GM10266 (cell line): ENCODE data around the gene SORCS2.

Experiments used
- DNase-seq: peaks from one replicate; pipeline ENCODE4 v3.0.0; 2012; ENCODE audit errors: extremely low spot score
- CTCF ChIP-seq: IDR thresholded peaks from 2 replicates; pipeline ENCODE4 v1.5.1; 2012; ENCODE audit warnings: mild to moderate bottlenecking, low read depth; ENCODE audit not compliant: control insufficient read depth, insufficient read depth; ENCODE audit errors: missing control alignments

SORCS2 gene

DNA sequence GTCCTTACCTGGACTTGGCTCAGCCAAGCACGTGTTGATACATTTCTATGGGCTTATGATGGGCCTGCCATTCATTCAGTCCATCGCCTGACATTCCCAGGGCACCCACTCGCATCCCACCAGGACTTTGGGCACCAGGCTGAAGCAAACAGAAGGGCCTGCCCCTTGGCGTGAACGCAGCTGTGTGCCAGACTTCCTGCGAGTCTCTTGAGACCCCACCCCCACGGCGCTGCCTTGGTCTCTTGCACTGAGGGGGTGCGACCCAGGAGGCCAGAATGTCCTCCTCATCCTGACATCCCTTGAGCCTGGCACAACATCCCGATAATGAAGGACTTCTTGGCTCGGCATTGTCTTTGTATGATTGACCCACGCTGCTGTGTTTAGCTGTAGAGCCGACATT, 243.9 kb downstream of the SORCS2 start:
- DNase-seq = no peak

DNA sequence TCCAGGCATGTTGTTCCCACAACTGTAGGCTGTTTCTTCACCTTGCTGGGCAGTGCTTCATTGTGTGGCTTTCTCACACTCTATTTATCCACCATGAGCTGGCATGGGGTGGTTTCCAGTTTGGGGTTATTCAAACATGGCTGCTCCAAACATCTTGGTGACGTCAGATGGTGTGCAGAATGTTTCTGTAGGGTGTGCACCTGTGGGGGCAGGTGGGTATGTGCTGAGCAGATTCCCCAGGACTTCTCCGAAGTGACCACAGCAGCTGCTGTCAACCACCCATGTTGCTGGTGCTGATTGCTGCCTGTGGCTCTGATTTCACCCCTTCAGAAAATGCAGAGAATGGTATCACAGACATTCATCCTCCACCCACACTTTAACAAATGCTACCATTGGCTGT, 247.4 kb downstream of the SORCS2 start:
- TF ChIP-seq CTCF = no peak
- DNase-seq = no peak

More for the DNA sequence above, 243.9 kb downstream of the SORCS2 start:
- no peak for TF ChIP-seq CTCF

DNA sequence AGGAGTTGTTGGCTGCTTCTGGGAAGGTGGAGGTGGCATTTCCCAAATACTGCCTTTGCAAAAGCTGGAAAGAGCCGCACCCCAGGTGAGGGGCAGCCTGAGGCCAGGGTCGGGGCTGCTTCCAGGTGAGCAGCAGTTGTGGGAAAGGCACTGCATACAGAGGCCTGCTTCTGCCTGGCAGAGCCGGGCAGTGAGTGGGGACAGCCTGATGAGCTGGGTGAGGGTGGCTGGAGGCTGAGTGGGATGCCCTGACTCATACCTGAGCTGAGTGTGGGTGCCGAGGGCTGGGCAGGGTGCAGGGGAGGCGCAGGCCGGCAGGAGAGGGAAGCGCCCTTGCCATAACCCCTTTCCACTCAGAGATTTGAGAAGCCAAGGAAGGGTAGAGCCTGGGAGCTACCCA, 248.9 kb downstream of the SORCS2 start:
- no peak for DNase-seq
- no peak for TF ChIP-seq CTCF

- DNase-seq = no peak
- no peak for TF ChIP-seq CTCF
Measured at GRCh38 chr4:7442574-7443162, 250.3 kb downstream of the SORCS2 start.

- DNase-seq = no peak
- TF ChIP-seq CTCF = no peak
Measured at GRCh38 chr4:7444314-7444713, 252.0 kb downstream of the SORCS2 start.

- no peak for TF ChIP-seq CTCF
- no peak for DNase-seq
Measured at GRCh38 chr4:7444731-7445130, 252.4 kb downstream of the SORCS2 start.

GRCh38 chr4:7447236-7447635, 254.9 kb downstream of the SORCS2 start:
- TF ChIP-seq CTCF = no peak
- DNase-seq = no peak
